Type B pancreatic cell (in vitro differentiated cells): Measurements from ENCODE around the gene HDAC1. TPM values are rescaled to one million over a fixed set of nuclear protein-coding genes. Genes with fewer than 3 reads are reported as not detected.
"Not testable (repeated sequence)": the region's sequence is repeated elsewhere in the genome, so short reads cannot be mapped to it uniquely, and the experiment has no call there.

ENCODE experiments used
- DNase-seq: peaks from one replicate; pipeline ENCODE4 v3.0.0; 2021; ENCODE audit warnings: mixed read lengths; ENCODE audit not compliant: unreplicated experiment; ENCODE audit errors: extremely low spot score
- H3K27ac Mint-ChIP-seq: 2 replicates; pipeline ENCODE4 v1.8.0; 2021; ENCODE audit warnings: mild to moderate bottlenecking, mixed read lengths
- H3K27me3 Mint-ChIP-seq: 2 replicates; pipeline ENCODE4 v1.8.0; 2021; ENCODE audit warnings: mixed read lengths
- H3K36me3 Mint-ChIP-seq: 2 replicates; pipeline ENCODE4 v1.8.0; 2021; ENCODE audit warnings: mixed read lengths
- H3K4me1 Mint-ChIP-seq: one replicate; pipeline ENCODE4 v1.8.0; 2021; ENCODE audit warnings: mixed read lengths; ENCODE audit not compliant: unreplicated experiment
- H3K4me3 Mint-ChIP-seq: 2 replicates; pipeline ENCODE4 v1.8.0; 2021; ENCODE audit warnings: mild to moderate bottlenecking, mixed read lengths
- H3K9me3 Mint-ChIP-seq: 2 replicates; pipeline ENCODE4 v1.8.0; 2021; ENCODE audit warnings: mixed read lengths
- total RNA-seq: library from RNA; stranded (reverse); gene quantifications from 2 replicates; pipeline ENCODE4 v1.2.1, GENCODE V29; 2021; ENCODE audit warnings: low replicate concordance
- TF ChIP-seq, protein P1 (sequence below): fragments of 200-600 bp; sonication (generic); conservative IDR thresholded peaks from 2 replicates; pipeline ENCODE4 v1.5.0; 2021; ENCODE audit warnings: antibody characterized with exemption, mild to moderate bottlenecking

The HDAC1 gene
- total RNA-seq, 1 donor from 2014 or later: 108 TPM

DNA sequence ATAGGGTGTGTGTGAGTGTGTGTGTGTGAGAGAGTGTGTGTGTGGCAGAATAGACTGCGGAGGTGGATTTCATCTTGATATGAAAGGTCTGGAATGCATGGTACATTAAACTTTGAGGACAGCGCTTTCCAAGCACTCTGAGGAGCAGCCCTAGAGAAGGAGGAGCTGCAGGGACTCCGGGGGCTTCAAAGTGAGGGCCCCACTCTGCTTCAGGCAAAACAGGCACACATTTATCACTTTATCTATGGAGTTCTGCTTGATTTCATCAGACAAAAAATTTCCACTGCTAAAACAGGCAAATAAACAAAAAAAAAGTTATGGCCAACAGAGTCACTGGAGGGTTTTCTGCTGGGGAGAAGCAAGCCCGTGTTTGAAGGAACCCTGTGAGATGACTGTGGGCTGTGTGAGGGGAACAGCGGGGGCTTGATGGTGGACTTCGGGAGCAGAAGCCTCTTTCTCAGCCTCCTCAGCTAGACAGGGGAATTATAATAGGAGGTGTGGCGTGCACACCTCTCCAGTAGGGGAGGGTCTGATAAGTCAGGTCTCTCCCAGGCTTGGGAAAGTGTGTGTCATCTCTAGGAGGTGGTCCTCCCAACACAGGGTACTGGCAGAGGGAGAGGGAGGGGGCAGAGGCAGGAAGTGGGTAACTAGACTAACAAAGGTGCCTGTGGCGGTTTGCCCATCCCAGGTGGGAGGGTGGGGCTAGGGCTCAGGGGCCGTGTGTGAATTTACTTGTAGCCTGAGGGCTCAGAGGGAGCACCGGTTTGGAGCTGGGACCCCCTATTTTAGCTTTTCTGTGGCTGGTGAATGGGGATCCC, 18.3 kb upstream of the HDAC1 start:
- Mint-ChIP-seq H3K4me3 (peak overlapping the region; percentile 47), H3K36me3 (no peaks in the 10 kb centered on the region), H3K9me3 (no peaks in the 10 kb centered on the region), H3K27ac (peak overlapping the region; percentile 55), H3K4me1 (peaks cover 19% of the 10 kb centered on the region), H3K27me3 (peaks cover 13% of the 10 kb centered on the region)
- TF ChIP-seq, protein P1, sequence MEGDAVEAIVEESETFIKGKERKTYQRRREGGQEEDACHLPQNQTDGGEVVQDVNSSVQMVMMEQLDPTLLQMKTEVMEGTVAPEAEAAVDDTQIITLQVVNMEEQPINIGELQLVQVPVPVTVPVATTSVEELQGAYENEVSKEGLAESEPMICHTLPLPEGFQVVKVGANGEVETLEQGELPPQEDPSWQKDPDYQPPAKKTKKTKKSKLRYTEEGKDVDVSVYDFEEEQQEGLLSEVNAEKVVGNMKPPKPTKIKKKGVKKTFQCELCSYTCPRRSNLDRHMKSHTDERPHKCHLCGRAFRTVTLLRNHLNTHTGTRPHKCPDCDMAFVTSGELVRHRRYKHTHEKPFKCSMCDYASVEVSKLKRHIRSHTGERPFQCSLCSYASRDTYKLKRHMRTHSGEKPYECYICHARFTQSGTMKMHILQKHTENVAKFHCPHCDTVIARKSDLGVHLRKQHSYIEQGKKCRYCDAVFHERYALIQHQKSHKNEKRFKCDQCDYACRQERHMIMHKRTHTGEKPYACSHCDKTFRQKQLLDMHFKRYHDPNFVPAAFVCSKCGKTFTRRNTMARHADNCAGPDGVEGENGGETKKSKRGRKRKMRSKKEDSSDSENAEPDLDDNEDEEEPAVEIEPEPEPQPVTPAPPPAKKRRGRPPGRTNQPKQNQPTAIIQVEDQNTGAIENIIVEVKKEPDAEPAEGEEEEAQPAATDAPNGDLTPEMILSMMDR: no peak
- DNase-seq: no peak

DNA sequence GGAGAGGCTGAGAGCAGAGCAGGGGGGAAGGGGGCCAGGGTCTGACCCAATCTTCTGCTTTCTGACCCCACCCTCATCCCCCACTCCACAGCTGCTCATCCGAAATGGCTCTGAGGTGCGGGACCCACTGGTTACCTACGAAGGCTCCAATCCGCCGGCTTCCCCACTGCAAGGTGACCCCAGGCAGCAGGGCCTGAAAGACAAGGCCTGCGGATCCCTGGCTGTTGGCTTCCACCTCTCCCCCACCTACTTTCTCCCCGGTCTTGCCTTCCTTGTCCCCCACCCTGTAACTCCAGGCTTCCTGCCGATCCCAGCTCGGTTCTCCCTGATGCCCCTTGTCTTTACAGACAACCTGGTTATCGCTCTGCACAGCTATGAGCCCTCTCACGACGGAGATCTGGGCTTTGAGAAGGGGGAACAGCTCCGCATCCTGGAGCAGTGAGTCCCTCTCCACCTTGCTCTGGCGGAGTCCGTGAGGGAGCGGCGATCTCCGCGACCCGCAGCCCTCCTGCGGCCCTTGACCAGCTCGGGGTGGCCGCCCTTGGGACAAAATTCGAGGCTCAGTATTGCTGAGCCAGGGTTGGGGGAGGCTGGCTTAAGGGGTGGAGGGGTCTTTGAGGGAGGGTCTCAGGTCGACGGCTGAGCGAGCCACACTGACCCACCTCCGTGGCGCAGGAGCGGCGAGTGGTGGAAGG, 17.1 kb upstream of the HDAC1 start:
- no peak overlapping the region for H3K27ac Mint-ChIP-seq
- no peaks in the 10 kb centered on the region for H3K36me3 Mint-ChIP-seq
- no peaks in the 10 kb centered on the region for H3K9me3 Mint-ChIP-seq
- TF ChIP-seq, protein P1: no peak
- no peak overlapping the region for H3K4me3 Mint-ChIP-seq
- peaks cover 13% of the 10 kb centered on the region for H3K27me3 Mint-ChIP-seq
- no peak for DNase-seq
- peaks cover 19% of the 10 kb centered on the region for H3K4me1 Mint-ChIP-seq

DNA sequence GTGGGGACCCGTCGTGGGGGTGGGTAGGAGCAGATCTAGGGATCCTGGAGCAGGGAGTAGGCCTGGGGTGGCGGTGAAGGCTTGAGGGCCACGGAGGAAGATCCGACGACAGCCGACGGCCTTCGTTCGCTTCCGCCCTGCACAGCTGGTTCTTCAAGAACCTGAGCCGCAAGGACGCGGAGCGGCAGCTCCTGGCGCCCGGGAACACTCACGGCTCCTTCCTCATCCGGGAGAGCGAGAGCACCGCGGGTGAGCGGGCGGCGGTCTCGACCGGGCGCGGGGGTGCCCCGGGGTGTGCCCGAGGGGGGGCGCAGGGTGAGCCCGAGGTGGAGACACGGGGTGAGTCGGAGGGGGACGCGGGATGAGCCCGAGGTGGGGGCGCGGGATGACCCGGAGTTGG, 16.5 kb upstream of the HDAC1 start:
- DNase-seq: peak; percentile 70
- no peak overlapping the region for H3K27ac Mint-ChIP-seq
- peaks cover 13% of the 10 kb centered on the region for H3K27me3 Mint-ChIP-seq
- no peaks in the 10 kb centered on the region for H3K9me3 Mint-ChIP-seq
- peaks cover 19% of the 10 kb centered on the region for H3K4me1 Mint-ChIP-seq
- TF ChIP-seq, protein P1: no peak
- no peak overlapping the region for H3K4me3 Mint-ChIP-seq
- H3K36me3 Mint-ChIP-seq: no peaks in the 10 kb centered on the region

DNA sequence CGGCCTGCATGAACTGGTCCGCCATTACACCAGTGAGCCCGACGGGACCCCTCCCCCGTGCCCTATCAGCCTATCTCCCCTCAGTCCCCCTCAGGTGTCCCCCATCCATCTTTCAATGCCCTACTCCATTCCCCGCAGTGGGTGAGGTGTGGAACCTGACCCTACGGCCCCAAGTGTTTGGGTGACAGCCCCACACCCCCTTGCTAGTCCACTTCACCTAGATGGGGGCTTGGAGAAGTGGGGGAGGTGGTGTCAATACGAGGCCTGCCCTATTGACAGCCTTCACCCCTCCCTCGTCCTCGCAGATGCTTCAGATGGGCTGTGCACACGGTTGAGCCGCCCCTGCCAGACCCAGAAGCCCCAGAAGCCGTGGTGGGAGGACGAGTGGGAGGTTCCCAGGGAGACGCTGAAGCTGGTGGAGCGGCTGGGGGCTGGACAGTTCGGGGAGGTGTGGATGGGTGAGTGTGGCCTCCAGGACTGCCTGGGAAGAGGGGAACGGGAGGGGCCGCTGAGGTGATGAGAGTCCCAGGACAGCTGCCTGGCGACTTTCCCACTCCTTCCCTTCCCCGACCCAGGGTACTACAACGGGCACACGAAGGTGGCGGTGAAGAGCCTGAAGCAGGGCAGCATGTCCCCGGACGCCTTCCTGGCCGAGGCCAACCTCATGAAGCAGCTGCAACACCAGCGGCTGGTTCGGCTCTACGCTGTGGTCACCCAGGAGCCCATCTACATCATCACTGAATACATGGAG, 15.7 kb upstream of the HDAC1 start:
- Mint-ChIP-seq H3K4me1 (peaks cover 19% of the 10 kb centered on the region), H3K4me3 (no peak overlapping the region), H3K9me3 (no peaks in the 10 kb centered on the region), H3K27me3 (peaks cover 13% of the 10 kb centered on the region), H3K27ac (no peak overlapping the region), H3K36me3 (no peaks in the 10 kb centered on the region)
- TF ChIP-seq, protein P1: no peak
- DNase-seq: no peak

DNA sequence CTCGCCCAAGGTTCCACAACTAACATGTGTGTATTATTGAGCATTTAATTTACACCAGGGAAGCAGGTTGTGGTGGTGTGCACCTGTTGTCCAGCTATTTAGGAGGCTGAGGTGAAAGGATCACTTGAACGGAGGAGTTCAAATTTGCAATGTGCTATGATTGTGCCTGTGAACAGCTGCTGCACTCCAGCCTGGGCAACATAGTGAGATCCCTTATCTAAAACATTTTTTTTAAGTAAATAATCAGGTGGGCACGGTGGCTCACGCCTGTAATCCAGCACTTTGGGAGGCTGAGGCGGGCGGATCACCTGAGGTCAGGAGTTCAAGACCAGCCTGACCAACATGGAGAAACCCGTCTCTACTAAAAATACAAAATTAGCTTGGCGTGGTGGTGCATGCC, 7.1 kb upstream of the HDAC1 start:
- not testable (repeated sequence) for H3K27me3 Mint-ChIP-seq, H3K27ac Mint-ChIP-seq, DNase-seq, H3K36me3 Mint-ChIP-seq, H3K4me3 Mint-ChIP-seq, H3K4me1 Mint-ChIP-seq, H3K9me3 Mint-ChIP-seq
